HG03066 (cell line): ENCODE data around the gene GRIN2C.
"Not testable (repeated sequence)": the region's sequence is repeated elsewhere in the genome, so short reads cannot be mapped to it uniquely, and the experiment has no call there.

ENCODE experiments used
- ATAC-seq: cut with Tn5 transposase; IDR thresholded peaks from one replicate; pipeline ENCODE4 v1.9.1; 2021; ENCODE audit warnings: low read depth; ENCODE audit not compliant: unreplicated experiment

Gene GRIN2C

GRCh38 chr17:74859459-74860228 is at the start of gene GRIN2C:
Gene GRIN2C (minus strand): TSS chr17:74859885. CDS start chr17:74855092, 4,793 bp downstream.
- ATAC-seq = no peak

GRCh38 chr17:74909097-74909496 is 49.4 kb upstream of the GRIN2C start:
- ATAC-seq = not testable (repeated sequence)

GRCh38 chr17:74907012-74907411 is 47.3 kb upstream of the GRIN2C start:
- ATAC-seq = no peak

- not testable (repeated sequence) for ATAC-seq
Observed at GRCh38 chr17:74906214-74906793, 46.6 kb upstream of the GRIN2C start.

GRCh38 chr17:74904687-74905409 is 45.2 kb upstream of the GRIN2C start:
- ATAC-seq = no peak

GRCh38 chr17:74903671-74904070 is 44.0 kb upstream of the GRIN2C start:
- no peak for ATAC-seq

- no peak for ATAC-seq
Observed at GRCh38 chr17:74903034-74903433, 43.3 kb upstream of the GRIN2C start.

- ATAC-seq = no peak
Observed at GRCh38 chr17:74901353-74902135, 41.9 kb upstream of the GRIN2C start.

GRCh38 chr17:74900208-74900607 is 40.5 kb upstream of the GRIN2C start:
- no peak for ATAC-seq

- ATAC-seq = no peak
Observed at GRCh38 chr17:74898376-74898946, 38.8 kb upstream of the GRIN2C start.

- no peak for ATAC-seq
Observed at GRCh38 chr17:74893936-74894671, 34.4 kb upstream of the GRIN2C start.

GRCh38 chr17:74892974-74893911 is 33.6 kb upstream of the GRIN2C start, which contains the start of gene FADS6:
Gene FADS6 (minus strand): TSS chr17:74893633. CDS start chr17:74893595, 38 bp downstream.
- ATAC-seq = no peak

- ATAC-seq = no peak
Observed at GRCh38 chr17:74892013-74892841, 32.5 kb upstream of the GRIN2C start.

- ATAC-seq = no peak
Observed at GRCh38 chr17:74890554-74890953, 30.9 kb upstream of the GRIN2C start.

GRCh38 chr17:74888469-74888868 is 28.8 kb upstream of the GRIN2C start:
- no peak for ATAC-seq

- ATAC-seq = no peak
Observed at GRCh38 chr17:74883241-74883745, 23.6 kb upstream of the GRIN2C start.

GRCh38 chr17:74882517-74883240 is 23.0 kb upstream of the GRIN2C start:
- no peak for ATAC-seq
